Ramos (cell line): ENCODE data around the gene ZC3HAV1L.
"Not testable (repeated sequence)": the region's sequence is repeated elsewhere in the genome, so short reads cannot be mapped to it uniquely, and the experiment has no call there.

Experiments
- in situ Hi-C: fragments of 300-500 bp; cut with MboI; formaldehyde crosslinking; loops from one replicate; pipeline ENCODE4 v1.14.3; 2022; ENCODE audit warnings: low sequenced_read_pairs; ENCODE audit not compliant: unreplicated experiment

Gene ZC3HAV1L

GRCh38 chr7:139025861-139026260, 10.0 kb downstream of the ZC3HAV1L start:
- in situ Hi-C loops = not testable (repeated sequence)

- in situ Hi-C loops = no loop called here
Measured at GRCh38 chr7:139023076-139023475, 12.8 kb downstream of the ZC3HAV1L start.

- in situ Hi-C loops = no loop called here
Measured at GRCh38 chr7:139022286-139022685, 13.6 kb downstream of the ZC3HAV1L start.

- in situ Hi-C loops = no loop called here
Measured at GRCh38 chr7:139018910-139019309, 16.9 kb downstream of the ZC3HAV1L start.

- in situ Hi-C loops = no loop called here
Measured at GRCh38 chr7:139016931-139017511, 18.8 kb downstream of the ZC3HAV1L start.

- in situ Hi-C loops = no loop called here
Measured at GRCh38 chr7:139011373-139011772, 24.5 kb downstream of the ZC3HAV1L start.

- in situ Hi-C loops = no loop called here
Measured at GRCh38 chr7:139004321-139005090, 31.3 kb downstream of the ZC3HAV1L start.

GRCh38 chr7:138999414-138999813, 36.4 kb downstream of the ZC3HAV1L start:
- in situ Hi-C loops = no loop called here

- in situ Hi-C loops = no loop called here
Measured at GRCh38 chr7:138992052-138992531, 43.8 kb downstream of the ZC3HAV1L start.

- in situ Hi-C loops = no loop called here
Measured at GRCh38 chr7:138987686-138988085, 48.2 kb downstream of the ZC3HAV1L start.

- in situ Hi-C loops = no loop called here
Measured at GRCh38 chr7:138982204-138982623, 53.6 kb downstream of the ZC3HAV1L start.

GRCh38 chr7:138981332-138982203, 54.3 kb downstream of the ZC3HAV1L start, which contains the start of gene KIAA1549:
Gene KIAA1549 (minus strand): TSS chr7:138981389. CDS start chr7:138981269, 120 bp downstream.
- in situ Hi-C loops = no loop called here

- in situ Hi-C loops = no loop called here
Measured at GRCh38 chr7:138980563-138981291, 55.1 kb downstream of the ZC3HAV1L start.

- in situ Hi-C loops = no loop called here
Measured at GRCh38 chr7:138979988-138980562, 55.8 kb downstream of the ZC3HAV1L start.

- in situ Hi-C loops = no loop called here
Measured at GRCh38 chr7:138979226-138979979, 56.4 kb downstream of the ZC3HAV1L start.

- in situ Hi-C loops = no loop called here
Measured at GRCh38 chr7:138978541-138979184, 57.2 kb downstream of the ZC3HAV1L start.

GRCh38 chr7:138976161-138976560, 59.7 kb downstream of the ZC3HAV1L start:
- in situ Hi-C loops = not testable (repeated sequence)
